ENCODE data around the gene IMPA2.

Gene IMPA2

DNA sequence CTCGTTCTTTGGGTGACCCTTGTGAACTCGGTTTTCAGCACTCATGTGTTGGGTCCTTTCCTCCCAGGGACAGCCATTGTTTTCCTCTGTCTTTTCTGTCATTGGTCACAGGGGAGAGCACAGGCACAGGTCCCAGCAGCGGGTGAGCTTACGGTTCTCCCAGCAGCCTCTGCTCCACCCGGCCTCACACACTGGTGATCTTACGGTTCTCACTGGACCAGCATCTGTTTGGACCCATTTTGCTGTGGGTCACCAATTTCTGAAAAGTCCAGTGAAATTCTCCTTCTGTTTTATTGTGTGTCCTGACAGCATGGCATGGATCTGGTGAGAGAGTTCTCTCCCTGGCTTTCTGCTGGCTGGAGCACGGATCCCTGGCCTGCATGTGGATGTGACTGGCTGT lies 62.5 kb downstream of the IMPA2 start:
- Histone ChIP-seq H3K18ac (ENCODE audit: low read length) (no peak overlapping the region), H3K4me1 (ENCODE audit: control insufficient read depth in 1 of 2, insufficient read depth in 2 of 2, low read length in 2 of 2) (peaks cover 0 to under 1% of the 10 kb centered on the region in 2 experiments)

DNA sequence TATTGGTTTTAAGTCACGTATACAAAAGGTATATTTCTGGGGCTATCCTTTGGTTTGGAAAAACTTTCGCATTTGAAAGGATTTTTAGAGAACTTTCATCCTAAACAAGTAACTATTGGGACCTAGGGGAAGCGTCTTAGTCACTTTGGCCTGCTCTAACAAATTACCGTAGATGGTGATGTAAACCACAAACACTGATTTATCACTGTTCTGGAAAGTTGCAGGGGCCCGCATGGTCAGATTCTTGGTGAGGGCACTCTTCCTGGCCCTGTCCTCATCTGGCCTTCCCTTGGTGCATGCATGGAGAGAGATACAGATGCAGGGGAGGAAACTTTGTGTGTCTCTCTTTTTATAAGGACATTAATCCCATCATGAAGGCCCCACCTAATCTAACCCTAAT lies 63.3 kb downstream of the IMPA2 start:
- Histone ChIP-seq H4K12ac (ENCODE audit: low read depth, low read length) (no peak overlapping the region), H3K79me2 (ENCODE audit: control insufficient read depth, insufficient read depth, low read length, poor library complexity) (no peaks in the 10 kb centered on the region), H3K9ac (ENCODE audit: low read length) (no peak overlapping the region), H2AK5ac (ENCODE audit: low read length) (no peak overlapping the region), H2BK5ac (ENCODE audit: low read depth, low read length, poor library complexity) (no peak overlapping the region), H3K4me1 (ENCODE audit: control insufficient read depth in 1 of 2, insufficient read depth in 2 of 2, low read length in 2 of 2) (no peaks in the 10 kb centered on the region), H3K23ac (ENCODE audit: low read length) (no peak overlapping the region), H3K36me3 (ENCODE audit: control insufficient read depth in 1 of 2, insufficient read depth in 2 of 2, low read length in 2 of 2) (no peaks in the 10 kb centered on the region), H3K27me3 (ENCODE audit: insufficient read depth, low read length) (no peaks in the 10 kb centered on the region), H3K18ac (ENCODE audit: low read length) (no peak overlapping the region), H3K79me1 (ENCODE audit: low read length) (no peaks in the 10 kb centered on the region), H2AFZ (ENCODE audit: insufficient read depth, low read length, poor library complexity) (no peak overlapping the region), H4K8ac (ENCODE audit: low read depth, low read length) (no peak overlapping the region), H2BK12ac (ENCODE audit: low read length) (no peak overlapping the region), H4K91ac (ENCODE audit: low read depth, low read length) (no peak overlapping the region), H3K9me3 (ENCODE audit: insufficient read depth, low read depth, low read length) (peaks cover 3% of the 10 kb centered on the region), H3K14ac (ENCODE audit: low read length) (no peak overlapping the region), H3K4me2 (ENCODE audit: low read length) (no peak overlapping the region), H3K27ac (ENCODE audit: low read depth, low read length) (no peak overlapping the region), H3K4ac (ENCODE audit: low read depth, low read length) (no peak overlapping the region), H3K4me3 (ENCODE audit: low read depth, low read length) (no peak overlapping the region), H2BK120ac (ENCODE audit: insufficient read depth, low read length, poor library complexity) (no peak overlapping the region)
- no CpG with 5 or more reads among the region's 5 CpGs for WGBS (ENCODE audit: extremely low coverage, insufficient coverage, insufficient read length)
- DNase-seq = peak; percentile 14 to 39

More for the DNA sequence above, 62.5 kb downstream of the IMPA2 start:
- Histone ChIP-seq H3K4me3 (ENCODE audit: low read depth, low read length) (no peak overlapping the region), H3K36me3 (ENCODE audit: control insufficient read depth in 1 of 2, insufficient read depth in 2 of 2, low read length in 2 of 2) (no peaks in the 10 kb centered on the region), H3K27me3 (ENCODE audit: insufficient read depth, low read length) (no peaks in the 10 kb centered on the region), H3K4me2 (ENCODE audit: low read length) (no peak overlapping the region), H3K4ac (ENCODE audit: low read depth, low read length) (no peak overlapping the region), H3K79me2 (ENCODE audit: control insufficient read depth, insufficient read depth, low read length, poor library complexity) (no peaks in the 10 kb centered on the region), H3K9me3 (ENCODE audit: insufficient read depth, low read depth, low read length) (peaks cover 3% of the 10 kb centered on the region), H3K14ac (ENCODE audit: low read length) (no peak overlapping the region), H2AK5ac (ENCODE audit: low read length) (no peak overlapping the region), H3K79me1 (ENCODE audit: low read length) (no peaks in the 10 kb centered on the region), H3K27ac (ENCODE audit: low read depth, low read length) (no peak overlapping the region), H3K9ac (ENCODE audit: low read length) (no peak overlapping the region), H3K23ac (ENCODE audit: low read length) (no peak overlapping the region), H4K91ac (ENCODE audit: low read depth, low read length) (no peak overlapping the region), H4K12ac (ENCODE audit: low read depth, low read length) (no peak overlapping the region), H2AFZ (ENCODE audit: insufficient read depth, low read length, poor library complexity) (no peak overlapping the region), H2BK5ac (ENCODE audit: low read depth, low read length, poor library complexity) (no peak overlapping the region), H2BK12ac (ENCODE audit: low read length) (no peak overlapping the region), H4K8ac (ENCODE audit: low read depth, low read length) (no peak overlapping the region), H2BK120ac (ENCODE audit: insufficient read depth, low read length, poor library complexity) (no peak overlapping the region)
- no peak for DNase-seq
- no CpG with 5 or more reads among the region's 7 CpGs for WGBS (ENCODE audit: extremely low coverage, insufficient coverage, insufficient read length)

DNA sequence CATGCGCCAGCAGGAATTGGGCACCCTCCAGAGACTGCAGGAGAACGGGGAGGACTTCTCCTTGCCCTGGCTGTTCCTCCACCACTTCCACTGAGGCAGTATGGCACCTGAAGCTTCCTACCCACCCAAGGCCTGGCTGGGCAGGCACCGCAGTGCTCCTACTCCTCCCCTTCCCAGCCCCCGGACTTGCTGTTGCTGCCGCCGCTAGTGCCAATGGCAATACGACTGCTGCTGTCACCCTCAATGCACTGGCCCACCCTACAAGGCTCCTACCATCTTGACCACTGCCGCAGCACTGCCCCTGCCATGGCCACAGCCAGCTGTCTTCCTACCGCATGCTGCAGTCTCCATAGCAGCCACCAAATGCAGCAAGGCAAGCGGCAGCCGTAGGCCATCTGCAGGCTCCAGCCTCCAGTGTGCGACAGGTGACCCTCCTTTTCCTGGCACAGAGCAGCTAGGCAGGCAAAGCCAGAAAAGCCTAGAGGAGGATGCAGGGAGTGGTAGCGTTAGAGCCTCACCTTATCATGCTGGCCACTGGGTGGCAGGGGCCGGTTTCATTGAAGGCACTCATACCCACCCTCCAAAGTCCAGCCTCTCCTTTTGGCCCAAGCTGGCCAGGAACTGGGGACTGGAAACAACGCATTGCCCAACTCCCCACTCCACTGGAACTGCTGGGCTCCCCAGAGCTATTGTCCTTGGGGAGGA lies 64.9 kb downstream of the IMPA2 start:
- Histone ChIP-seq H3K27me3 (ENCODE audit: insufficient read depth, low read length) (no peaks in the 10 kb centered on the region), H3K4me2 (ENCODE audit: low read length) (no peak overlapping the region), H2BK5ac (ENCODE audit: low read depth, low read length, poor library complexity) (no peak overlapping the region), H2BK120ac (ENCODE audit: insufficient read depth, low read length, poor library complexity) (no peak overlapping the region), H3K36me3 (ENCODE audit: control insufficient read depth in 1 of 2, insufficient read depth in 2 of 2, low read length in 2 of 2) (no peaks in the 10 kb centered on the region), H3K27ac (ENCODE audit: low read depth, low read length) (no peak overlapping the region), H3K9ac (ENCODE audit: low read length) (no peak overlapping the region), H3K4ac (ENCODE audit: low read depth, low read length) (no peak overlapping the region), H2AK5ac (ENCODE audit: low read length) (no peak overlapping the region), H2AFZ (ENCODE audit: insufficient read depth, low read length, poor library complexity) (no peak overlapping the region), H3K18ac (ENCODE audit: low read length) (no peak overlapping the region), H4K91ac (ENCODE audit: low read depth, low read length) (no peak overlapping the region), H3K14ac (ENCODE audit: low read length) (no peak overlapping the region), H4K8ac (ENCODE audit: low read depth, low read length) (no peak overlapping the region), H3K4me3 (ENCODE audit: low read depth, low read length) (no peak overlapping the region), H3K23ac (ENCODE audit: low read length) (no peak overlapping the region), H3K79me2 (ENCODE audit: control insufficient read depth, insufficient read depth, low read length, poor library complexity) (no peaks in the 10 kb centered on the region), H3K4me1 (ENCODE audit: control insufficient read depth in 1 of 2, insufficient read depth in 2 of 2, low read length in 2 of 2) (no peaks in the 10 kb centered on the region), H3K9me3 (ENCODE audit: insufficient read depth, low read depth, low read length) (peaks cover 3% of the 10 kb centered on the region), H4K12ac (ENCODE audit: low read depth, low read length) (no peak overlapping the region), H3K79me1 (ENCODE audit: low read length) (no peaks in the 10 kb centered on the region), H2BK12ac (ENCODE audit: low read length) (no peak overlapping the region)
- no peak for DNase-seq
- WGBS (ENCODE audit: extremely low coverage, insufficient coverage, insufficient read length) = no CpG with 5 or more reads among the region's 15 CpGs

DNA sequence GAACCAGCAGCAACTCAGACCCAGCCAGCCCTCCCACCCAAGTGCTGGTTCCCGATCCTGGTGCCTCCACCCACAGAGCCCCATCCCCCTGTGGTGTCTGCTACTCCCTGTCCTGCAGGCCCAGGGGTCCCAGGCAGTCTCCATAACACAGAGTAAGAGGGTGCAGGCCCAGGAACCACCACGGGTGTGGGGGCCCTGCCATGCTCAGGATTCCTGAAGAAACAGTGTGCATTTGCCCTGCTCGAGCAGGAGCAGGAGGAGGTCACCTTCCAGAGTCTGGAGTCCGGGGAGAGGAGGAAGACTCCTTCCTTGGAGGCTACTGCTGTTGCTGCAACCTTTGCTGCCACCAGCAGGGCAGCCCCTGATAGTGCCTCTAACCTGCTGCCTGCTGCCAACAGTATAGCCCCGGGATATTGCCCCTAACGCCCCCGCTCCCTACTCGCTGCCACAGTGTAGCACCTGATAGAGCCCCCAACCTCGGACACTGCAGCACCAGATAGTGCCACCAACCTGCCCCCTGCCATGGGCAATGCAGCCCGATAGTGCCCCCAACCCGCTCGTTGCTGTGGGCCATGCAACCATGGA lies 65.5 kb downstream of the IMPA2 start:
- H3K4ac ChIP-seq (ENCODE audit: low read depth, low read length) = no peak overlapping the region

More for the DNA sequence above, 65.5 kb downstream of the IMPA2 start:
- Histone ChIP-seq H2BK120ac (ENCODE audit: insufficient read depth, low read length, poor library complexity) (no peak overlapping the region), H2AFZ (ENCODE audit: insufficient read depth, low read length, poor library complexity) (no peak overlapping the region), H3K4me1 (ENCODE audit: control insufficient read depth in 1 of 2, insufficient read depth in 2 of 2, low read length in 2 of 2) (no peaks in the 10 kb centered on the region), H3K18ac (ENCODE audit: low read length) (no peak overlapping the region), H2BK5ac (ENCODE audit: low read depth, low read length, poor library complexity) (no peak overlapping the region), H3K79me2 (ENCODE audit: control insufficient read depth, insufficient read depth, low read length, poor library complexity) (no peaks in the 10 kb centered on the region), H3K27me3 (ENCODE audit: insufficient read depth, low read length) (no peaks in the 10 kb centered on the region), H4K12ac (ENCODE audit: low read depth, low read length) (no peak overlapping the region), H4K8ac (ENCODE audit: low read depth, low read length) (no peak overlapping the region), H3K4me3 (ENCODE audit: low read depth, low read length) (no peak overlapping the region), H3K4me2 (ENCODE audit: low read length) (no peak overlapping the region), H3K23ac (ENCODE audit: low read length) (no peak overlapping the region), H4K91ac (ENCODE audit: low read depth, low read length) (no peak overlapping the region), H3K27ac (ENCODE audit: low read depth, low read length) (no peak overlapping the region), H3K9me3 (ENCODE audit: insufficient read depth, low read depth, low read length) (peaks cover 3% of the 10 kb centered on the region), H3K79me1 (ENCODE audit: low read length) (no peaks in the 10 kb centered on the region), H2BK12ac (ENCODE audit: low read length) (no peak overlapping the region), H3K14ac (ENCODE audit: low read length) (no peak overlapping the region), H3K36me3 (ENCODE audit: control insufficient read depth in 1 of 2, insufficient read depth in 2 of 2, low read length in 2 of 2) (no peaks in the 10 kb centered on the region), H3K9ac (ENCODE audit: low read length) (no peak overlapping the region), H2AK5ac (ENCODE audit: low read length) (no peak overlapping the region)
- DNase-seq = no peak
- no CpG with 5 or more reads among the region's 12 CpGs for WGBS (ENCODE audit: extremely low coverage, insufficient coverage, insufficient read length)
